Measurements from ENCODE around the gene SUPT5H.
A peak's percentile ranks its signal among the peaks of the same experiment; 100 is the strongest.
"Not testable (repeated sequence)": the region's sequence is repeated elsewhere in the genome, so short reads cannot be mapped to it uniquely, and the experiment has no call there.

SUPT5H gene

DNA sequence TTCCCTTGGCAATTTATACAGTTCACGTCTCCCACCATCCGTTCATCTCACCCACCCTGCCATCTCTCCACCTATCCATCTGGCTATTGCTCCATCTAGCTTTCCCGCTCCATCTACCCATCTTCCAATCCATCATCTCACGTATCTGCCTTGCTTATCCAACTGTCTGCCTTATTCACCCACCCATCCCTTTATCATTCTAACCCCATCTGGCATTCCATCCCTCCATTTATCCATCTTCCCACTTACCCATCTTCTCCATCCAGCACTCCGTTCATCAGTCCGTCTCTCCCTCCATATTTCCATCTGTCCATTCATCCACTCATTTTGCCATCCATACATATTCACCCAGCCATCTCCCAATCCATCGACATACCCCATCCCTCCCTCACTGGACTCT, 19.6 kb upstream of the SUPT5H start:
- no peak for DNase-seq (ENCODE audit: low read depth in 2 of 2)

DNA sequence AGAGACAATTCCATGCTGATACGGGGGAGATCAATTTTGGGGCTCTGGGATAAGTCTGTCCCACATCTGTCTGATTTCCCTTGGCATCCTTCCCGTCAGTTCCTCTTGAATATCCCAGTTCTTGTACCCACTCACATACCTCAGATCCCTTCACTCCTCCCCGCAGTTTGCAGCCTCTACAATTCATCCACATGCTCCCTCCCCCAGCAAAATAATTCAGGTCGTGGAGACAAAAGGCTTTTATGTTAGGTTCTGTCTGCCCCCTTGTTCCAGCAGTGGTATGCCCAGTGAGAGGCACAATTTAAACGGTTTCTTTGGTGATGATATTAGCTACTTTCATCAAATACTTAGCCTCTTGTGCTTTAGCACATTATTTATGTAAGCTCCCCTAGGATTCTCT, 19.2 kb upstream of the SUPT5H start:
- no peak for DNase-seq (ENCODE audit: low read depth in 2 of 2)

DNA sequence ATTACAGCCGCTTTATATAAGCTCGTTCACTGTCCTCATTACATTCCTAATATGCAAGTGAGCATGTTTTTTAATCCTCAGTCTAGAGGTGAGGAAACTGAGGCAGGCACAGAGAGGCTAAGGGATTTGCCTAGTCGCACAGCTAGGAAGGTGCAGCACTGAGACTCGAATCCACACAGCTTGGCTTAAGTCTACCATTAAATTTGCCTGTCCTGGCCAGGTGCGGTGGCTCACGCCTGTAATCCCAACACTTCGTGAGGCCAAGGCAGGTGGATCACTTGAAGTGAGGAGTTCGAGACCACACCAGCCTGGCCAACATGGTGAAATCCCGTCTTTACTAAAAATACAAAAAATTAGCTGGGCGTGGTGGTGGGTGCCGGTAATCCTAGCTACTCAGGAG, 17.7 kb upstream of the SUPT5H start:
- no peak for DNase-seq (ENCODE audit: low read depth in 2 of 2)

DNA sequence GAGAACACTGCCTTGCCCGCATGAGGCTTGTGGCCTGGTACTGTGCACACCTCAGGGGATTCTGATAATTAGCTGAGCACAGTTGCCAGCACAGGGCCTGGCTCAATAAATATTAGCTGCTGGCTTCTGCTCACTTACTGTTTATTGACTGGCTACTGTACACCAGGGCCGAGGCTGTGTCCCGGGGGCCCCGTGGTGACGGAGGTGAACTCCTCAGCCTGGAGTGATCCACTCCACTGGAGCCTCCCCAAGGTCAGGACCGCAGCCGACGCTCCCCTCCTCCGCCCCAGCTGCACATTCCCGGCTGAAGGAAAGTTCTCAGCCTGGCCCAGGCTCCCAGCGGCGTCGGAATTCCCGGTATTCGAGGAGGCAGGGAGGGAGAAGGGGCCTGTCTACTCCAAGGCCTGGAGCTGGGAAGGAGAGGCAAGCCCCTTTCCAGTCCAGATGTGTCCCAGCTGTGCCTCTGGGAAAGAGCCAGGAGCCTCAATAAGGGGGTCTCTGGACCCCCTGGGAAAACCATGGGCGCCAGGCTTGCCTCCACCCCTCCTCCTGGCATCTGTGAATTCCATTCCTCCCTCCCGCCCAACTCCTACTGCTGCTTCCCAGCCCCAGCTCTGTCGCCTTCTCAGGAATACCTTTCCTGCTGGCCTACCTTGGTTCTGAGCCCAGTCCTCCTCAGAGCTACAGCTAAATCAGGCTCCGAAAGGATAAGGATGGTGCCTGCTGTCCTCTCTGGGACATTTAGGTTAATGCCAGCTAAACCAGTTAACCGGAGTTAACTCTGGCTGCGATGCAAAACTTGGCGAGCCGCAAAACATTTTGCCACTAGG, 16.9 kb upstream of the SUPT5H start:
- no peak for DNase-seq (ENCODE audit: low read depth in 2 of 2)

DNA sequence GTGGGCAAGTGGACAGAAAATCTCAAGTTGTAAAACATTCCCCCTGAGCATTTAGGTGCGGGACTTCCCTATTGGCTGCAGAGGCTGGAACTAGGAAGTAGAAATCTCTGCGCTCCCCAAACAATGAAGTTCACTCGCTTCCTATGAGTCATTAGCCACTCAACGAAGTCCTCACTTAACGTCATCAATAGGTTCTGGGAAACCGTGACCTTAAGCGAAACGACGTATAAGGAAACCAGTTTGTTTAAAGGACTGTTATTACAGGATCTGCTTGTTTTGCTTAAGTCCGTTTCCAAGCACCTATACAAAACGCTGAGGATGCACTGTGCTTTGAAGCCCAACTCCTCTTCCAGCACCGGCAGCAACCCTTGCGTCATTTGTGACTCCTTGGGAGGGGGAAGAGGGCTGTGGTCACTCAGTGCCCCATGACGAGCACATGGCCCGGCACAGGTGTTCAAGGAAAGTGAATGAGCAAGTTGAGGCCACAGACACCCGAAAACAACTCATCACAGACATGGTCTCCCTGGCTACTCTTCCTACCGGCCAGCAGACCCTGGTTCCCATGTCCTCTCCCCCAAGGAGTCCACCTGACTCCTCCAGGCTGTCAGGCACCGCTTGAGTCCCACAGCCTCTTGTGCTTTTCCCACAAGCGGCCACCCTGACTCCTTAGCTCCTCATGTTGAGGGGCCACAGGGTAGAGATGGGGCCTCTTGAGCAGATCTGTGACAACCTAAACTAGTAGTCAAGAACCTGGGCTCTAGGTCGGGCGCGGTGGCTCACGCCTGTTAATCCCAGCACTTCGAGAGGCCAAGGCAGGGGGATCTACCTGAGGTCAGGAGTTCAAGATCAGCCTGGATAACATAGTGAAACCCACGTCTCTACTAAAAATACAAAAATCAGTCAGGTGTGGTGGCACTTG, 14.4 kb upstream of the SUPT5H start:
- peak in 1 of 2 donors; percentile 20 for DNase-seq (ENCODE audit: low read depth in 2 of 2)

DNA sequence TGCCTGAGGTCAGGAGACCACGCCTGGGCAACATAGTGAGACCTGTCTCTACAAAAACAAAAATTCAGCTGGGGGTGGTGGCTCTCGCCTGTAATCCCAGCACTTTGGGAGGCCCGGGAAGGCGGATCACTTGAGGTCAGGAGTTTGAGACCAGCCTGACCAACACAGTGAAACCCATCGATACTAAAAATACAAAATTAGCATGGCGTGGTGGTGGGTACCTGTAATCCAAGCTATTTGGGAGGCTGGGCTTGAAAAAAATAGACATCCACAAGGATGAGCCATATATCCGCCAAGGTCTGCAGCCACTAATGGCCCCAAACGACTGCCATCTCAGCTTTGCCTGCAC, 12.7 kb upstream of the SUPT5H start:
- DNase-seq (ENCODE audit: low read depth in 2 of 2) = no peak

DNA sequence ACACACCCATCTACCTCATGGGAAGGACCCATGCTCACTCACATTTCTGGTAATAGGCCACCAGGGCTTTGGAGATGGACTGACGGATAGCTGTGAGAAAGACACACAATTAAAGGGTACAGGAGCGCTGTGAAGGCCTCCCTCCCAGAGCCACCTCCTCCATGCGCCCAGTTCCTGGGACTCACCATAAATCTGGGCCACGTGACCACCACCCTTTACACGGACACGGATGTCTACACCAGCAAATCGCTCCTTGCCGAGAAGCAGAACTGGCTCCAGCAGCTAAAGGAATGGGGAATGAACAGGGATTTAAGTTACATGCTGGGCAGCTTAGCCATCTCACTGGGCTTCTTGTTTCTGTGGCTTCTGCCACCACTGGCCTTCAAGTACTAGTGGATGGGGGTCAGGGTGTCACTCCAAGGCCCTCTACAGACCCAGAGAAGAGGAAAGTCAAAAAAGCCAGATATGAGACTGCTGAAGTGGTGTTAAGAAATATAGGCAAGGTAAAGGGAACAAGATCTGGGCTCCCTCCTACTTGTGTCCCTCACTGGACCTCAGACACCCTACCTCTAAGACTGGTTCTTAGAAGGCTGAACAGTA, 11.8 kb upstream of the SUPT5H start:
- no peak for DNase-seq (ENCODE audit: low read depth in 2 of 2)

DNA sequence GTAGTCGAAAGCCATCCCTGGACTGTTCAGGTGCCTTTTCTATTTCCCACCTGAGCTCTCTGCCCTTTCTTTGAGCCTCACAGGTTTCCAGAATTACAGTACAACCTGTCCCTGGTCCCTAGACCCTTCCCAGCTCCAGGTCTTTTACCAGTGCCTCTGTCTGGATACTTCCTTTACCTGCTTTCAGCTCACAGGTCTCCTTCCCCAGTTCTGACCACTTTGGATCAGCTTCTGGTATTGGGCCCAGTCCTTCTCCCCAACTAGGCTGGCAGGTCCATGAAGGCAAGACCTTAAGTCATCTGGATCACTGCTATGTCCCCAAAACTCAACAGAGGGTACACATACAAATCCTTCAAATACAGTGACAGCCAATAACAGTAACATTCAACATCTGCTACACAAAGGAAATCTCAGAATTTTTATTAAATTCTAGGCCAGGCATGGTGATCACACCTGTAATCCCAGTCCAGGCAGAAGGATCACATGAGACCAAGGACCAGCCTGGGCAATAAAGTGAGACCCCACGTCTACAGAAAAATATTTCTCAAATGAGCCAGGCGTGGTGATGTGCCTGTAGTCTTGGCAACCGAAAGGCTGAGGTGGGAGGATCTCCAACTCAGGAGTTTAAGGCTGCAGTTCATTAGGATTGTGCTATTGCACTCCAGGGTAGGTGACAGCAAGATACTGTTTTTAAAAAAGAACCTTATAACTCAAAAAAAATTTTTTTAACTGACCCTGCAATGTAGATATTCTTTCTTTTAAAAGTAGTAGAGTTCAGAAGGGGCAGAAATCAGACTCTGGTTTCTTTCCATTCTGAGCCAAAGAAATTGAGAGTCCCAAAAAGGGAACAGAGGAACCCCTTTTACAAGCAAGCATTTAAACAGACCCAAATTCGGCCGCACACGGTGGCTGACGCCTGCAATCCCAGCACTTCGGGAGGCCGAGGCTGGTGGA, 11.0 kb upstream of the SUPT5H start:
- no peak for DNase-seq (ENCODE audit: low read depth in 2 of 2)

DNA sequence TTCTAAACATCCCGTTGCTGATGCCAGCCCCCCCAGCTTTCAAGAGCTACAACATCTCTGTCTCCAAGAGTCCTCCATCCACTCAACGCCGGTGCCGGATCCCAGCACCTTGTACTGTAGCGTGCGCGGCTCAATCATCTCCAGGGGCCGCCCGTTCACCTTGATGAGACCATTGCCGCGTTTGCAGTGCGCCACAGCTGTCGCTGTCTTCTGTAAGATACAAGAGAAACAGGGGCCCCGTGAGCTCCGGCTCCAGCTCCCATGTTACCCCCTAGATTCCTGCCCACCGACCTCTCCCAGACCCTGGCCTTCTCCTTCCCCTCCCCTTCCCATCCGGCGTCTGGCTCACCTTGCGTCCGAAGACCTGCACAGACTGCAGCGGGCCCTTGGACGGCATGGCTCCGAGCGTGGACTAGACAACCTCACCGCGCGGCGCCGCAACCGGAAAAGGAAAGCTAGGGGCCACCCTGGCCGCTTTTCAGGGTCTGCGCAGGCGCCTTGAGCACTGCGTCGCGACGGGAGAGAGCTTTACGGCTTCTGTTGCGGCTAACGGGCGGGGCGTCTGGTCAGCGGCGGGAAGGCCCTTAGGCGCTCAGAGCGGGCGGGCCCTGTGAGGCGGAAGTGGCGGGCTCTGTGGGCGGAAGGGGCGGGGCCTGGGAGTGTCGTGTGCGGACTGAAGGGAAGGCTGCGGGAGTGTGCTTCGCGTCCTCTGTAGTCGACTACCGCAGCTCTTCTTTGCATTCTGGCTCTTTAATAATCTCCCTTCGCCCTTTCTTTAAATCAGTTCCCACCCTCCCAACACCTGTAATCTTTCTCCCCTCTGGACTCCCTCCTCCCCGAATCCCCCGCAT, 9.7 kb upstream of the SUPT5H start, which contains the start of gene RPS16:
TSS of gene RPS16 (minus strand) at position 451 of the 851 bp plus-strand sequence. CDS start at position 397, 54 bp downstream.
- DNase-seq (ENCODE audit: low read depth in 2 of 2) = peak; percentile 98

DNA sequence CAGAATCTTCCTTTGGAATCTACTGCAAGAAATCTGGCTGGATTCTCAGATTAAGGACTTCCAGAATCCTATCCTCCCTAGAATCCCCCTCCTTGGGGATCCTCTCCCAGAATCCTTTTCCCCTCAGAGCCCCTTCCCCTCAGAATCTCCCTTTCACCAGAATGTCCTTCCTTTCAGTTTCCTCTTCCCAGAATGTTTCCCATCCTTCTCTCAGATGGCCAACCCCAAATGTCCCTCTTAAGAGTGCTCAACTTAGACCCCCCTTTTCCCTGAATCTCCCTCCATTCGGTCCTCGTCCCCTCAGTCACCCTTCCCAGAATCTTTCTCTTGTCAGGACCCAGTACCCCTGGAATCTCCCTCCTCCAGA, 9.0 kb upstream of the SUPT5H start:
- no peak for DNase-seq (ENCODE audit: low read depth in 2 of 2)

DNA sequence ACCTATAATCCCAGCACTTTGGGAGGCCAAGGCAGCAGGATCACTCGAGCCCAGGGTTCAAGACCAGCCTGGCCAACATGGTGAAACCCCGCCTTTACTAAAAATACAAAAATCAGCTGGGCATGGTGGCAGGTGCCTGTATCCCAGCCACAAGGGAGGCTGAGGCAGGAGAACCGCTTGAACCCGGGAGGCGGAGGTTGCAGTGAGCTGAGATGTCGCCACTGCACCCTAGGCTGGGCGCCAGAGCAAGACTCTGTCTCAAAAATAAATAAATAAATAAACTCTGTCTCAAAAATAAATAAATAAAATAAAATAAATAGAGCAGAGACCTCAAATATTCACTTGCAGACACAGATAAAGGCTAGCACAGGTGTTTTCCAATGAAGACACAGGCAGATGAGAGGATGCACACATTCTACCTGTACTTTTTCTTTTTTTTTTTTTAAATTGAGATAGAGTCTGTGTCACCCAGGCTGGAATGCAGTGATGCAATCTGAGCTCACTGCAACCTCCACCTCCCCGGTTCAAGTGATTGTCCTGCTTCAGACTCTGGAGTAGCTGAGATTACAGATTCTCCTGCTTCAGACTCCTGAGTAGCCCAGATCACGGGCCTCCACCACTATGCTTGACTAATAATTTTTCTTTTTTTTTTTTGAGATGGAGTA, 7.0 kb upstream of the SUPT5H start:
- DNase-seq (ENCODE audit: low read depth in 2 of 2) = no peak

DNA sequence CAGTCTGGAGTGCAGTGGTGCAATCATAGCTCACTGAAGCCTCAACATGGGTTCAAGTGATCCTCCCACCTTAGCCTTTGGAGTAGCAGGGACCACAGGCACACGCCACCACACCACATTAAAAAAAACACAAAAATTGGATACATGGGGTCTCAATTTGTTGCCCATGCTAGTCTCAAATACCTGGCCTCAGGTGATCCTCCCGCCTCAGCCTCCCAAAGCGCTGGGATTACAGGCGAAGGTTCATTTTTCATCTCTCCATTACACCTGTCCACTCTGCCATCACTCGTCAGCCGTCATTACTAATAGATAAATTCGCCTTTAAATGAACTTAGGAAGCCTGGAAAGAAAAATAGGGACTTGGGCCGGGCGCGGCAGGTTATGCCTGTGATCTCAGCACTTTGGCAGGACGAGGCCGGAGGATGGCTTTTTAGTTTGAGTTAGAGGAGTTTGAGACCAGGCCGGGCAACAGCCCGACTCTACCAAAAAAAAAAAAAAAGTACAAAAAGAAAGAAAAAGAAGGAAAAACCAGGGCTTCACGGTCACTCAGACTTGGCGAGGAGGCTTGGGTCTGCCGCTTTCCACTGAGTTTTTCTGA, 685 bp upstream of the SUPT5H start:
- no peak for DNase-seq (ENCODE audit: low read depth in 2 of 2)

DNA sequence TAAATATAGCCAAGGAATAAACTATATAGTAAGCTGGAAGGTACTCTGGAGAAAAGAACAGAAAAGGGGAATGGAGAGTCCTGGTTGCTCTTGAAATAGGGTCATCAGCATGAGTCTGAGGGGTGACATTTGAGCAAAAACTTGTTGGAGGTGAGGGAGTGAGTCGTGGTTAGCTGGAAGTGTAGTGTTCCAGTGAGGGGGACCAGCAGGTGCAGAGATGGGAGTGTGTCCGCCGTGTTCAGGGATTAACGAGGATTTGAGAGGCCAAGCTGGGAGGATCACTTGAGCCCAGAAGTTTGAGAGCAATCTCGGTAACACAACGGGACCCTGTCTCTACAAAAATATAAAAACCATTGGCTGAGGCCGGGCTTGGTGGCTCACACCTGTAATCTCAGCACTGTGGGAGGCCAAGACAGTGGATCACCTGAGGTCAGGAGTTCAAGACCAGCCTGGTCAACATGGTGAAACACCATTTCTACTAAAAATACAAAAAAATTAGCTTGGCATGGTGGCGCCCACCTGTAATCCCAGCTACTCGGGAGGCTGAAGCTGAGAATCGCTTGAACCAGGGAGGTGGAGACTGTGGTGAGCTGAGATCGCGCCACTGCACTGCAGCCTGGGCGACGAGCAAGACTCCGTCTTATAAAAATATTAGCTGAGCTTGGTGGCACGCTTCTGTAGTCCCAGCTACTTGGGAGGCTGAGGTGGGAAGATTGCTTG, 1.1 kb downstream of the SUPT5H start:
- no peak for DNase-seq (ENCODE audit: low read depth in 2 of 2)

DNA sequence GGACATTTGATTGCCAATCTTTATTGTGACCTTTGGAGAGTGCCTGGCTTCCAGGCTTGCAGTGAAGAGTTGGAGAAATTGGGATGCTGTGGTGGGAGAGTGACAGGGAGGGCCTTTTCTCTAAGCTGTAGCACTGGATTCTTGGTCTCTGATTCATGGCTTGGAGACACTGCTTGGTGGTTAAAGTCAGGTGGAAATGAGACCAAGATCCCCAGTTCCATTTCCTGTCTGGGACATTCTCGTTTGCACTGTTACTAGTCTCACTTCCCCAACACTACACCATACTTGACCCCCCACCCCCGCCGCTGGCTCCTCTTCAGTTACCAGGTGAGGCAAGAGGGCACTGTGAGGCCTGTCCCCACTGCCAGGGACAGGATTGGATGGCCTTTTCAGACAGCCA, 2.9 kb downstream of the SUPT5H start:
- DNase-seq (ENCODE audit: low read depth in 2 of 2) = no peak

DNA sequence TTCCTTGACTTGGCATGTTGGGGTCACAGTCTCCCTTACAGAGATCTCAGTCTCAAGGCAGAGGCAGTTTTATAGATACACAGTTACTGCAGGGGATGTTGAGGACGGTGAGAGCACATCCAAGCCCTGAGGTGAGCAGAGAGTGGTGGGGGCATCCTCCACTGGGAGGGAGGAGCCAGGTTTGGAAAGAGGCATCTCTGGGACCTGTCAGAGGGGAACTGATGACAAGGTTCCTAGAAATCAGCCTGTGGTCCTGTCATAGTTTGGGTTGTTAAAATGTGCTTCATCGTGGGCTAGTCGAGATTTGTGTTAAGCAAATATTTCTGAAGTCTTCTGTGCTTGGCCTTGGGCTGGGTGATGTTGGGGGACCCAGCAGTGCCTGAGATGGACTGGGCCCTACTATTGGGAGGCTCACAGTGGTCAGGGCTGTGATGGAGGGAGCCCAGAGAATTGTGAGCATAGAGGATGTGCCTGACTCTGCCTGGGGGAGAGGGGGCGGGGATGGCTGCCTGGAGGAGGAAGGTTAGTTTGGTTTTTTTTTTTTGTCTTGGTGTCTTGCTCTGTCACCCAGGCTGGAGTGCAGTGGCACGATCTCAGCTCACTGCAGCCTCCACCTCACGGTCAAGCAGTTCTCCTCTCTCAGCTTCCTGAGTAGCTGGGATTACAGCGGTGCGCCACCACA, 3.9 kb downstream of the SUPT5H start:
- no peak for DNase-seq (ENCODE audit: low read depth in 2 of 2)

DNA sequence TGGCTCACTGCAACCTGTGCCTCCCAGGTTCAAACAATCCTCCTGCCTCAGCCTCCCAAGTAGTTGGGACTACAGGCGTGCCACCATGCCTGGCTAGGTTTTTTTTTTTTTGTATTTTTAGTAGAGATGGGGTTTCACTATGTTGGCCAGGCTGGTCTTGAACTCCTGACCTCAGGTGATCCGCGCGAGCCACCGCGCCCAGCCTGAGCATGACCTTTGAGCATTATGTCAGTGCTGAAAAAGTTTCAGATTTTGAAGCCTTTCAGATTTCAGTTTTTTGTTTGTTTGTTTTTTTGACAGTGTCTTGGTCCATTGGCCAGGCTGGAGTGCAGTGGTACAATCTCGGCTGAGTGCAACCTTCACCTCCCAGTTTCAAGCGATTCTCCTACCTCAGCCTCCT, 5.9 kb downstream of the SUPT5H start:
- DNase-seq (ENCODE audit: low read depth in 2 of 2) = not testable (repeated sequence)

DNA sequence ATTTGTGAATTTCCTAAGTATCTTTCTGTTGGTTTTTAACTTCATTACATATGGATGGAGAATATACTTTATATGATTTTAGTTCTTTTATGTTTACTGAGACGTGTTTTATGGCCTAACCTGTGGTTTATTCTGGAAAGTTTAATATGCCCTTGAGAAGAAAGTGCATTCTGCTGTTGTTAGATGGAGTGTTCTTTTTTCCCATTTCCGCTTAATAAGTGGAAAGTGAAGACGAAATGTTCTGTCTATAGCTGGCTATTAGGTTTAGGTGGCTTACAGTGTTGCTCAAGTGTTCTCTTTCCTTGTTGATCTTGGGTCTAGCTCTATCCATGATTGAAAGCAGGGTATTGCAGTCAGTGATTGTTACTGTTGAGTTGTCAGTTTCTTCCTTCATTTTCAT, 18.0 kb downstream of the SUPT5H start:
- DNase-seq (ENCODE audit: low read depth in 2 of 2) = no peak

All from stimulated activated CD4-positive, alpha-beta T cell treated with anti-CD3 and anti-CD28 coated beads, Interleukin-1b, Interleukin-23, amount 100 ng/mL, for 1 hour (primary cell).